H54 (cell line): ENCODE results near the gene KCNIP1.

Source experiments
- DNase-seq: peaks from one replicate; pipeline ENCODE4 v3.0.0; 2011; ENCODE audit warnings: low spot score, mixed read lengths; ENCODE audit not compliant: insufficient read length
- FAIRE-seq: peaks from 3 replicates; lab custom pipeline; 2011; peaks lifted over from hg19 to GRCh38; lab: Jason Lieb, UNC
- POLR2A ChIP-seq: IDR thresholded peaks from 2 replicates; pipeline ENCODE4 v1.6.1; 2011; ENCODE audit warnings: low read depth, mild to moderate bottlenecking, low read length

KCNIP1 gene

GRCh38 chr5:170636801-170637477, 133.1 kb downstream of the KCNIP1 start:
- FAIRE-seq (no peak), DNase-seq (no peak)
- TF ChIP-seq POLR2A: no peak

GRCh38 chr5:170638051-170638450, 134.2 kb downstream of the KCNIP1 start:
- no peak for DNase-seq
- no peak for TF ChIP-seq POLR2A
- FAIRE-seq: no peak

GRCh38 chr5:170638454-170639220, 134.8 kb downstream of the KCNIP1 start:
- DNase-seq (peak; percentile 76), FAIRE-seq (no peak)
- no peak for TF ChIP-seq POLR2A

DNA sequence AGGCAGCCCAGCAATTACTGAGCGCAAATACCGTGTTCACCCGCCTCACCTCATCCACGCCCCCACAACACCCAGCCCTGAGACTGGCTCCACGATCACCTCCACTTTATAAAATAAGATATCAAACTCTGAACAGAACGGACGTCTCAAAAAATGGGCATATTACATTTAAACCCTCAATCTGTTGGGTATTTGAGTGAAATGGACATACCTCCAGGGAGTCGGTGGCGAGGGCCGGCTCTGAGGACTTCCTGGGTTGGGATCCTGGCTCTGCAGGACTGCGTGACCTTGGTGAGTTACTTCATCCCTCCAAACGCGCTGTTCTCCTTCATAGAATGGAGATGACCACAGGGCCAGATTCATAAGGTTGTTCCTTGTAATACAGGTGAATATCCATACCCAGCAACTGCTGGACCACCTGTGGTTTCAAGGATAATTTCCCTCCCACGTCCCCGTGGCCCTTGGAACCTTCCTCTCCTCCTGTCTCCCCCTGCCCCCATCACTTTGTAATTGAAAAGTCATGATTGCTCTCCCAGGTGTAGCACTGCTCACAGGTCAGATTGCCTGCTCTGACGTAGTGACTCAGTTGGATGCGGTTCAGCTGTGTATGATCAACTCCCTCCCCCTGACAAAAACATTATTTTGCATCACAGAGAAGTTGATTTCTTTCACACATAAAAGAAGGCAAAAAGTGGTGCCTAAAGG, 135.6 kb downstream of the KCNIP1 start:
- no peak for TF ChIP-seq POLR2A
- FAIRE-seq: no peak
- no peak for DNase-seq

DNA sequence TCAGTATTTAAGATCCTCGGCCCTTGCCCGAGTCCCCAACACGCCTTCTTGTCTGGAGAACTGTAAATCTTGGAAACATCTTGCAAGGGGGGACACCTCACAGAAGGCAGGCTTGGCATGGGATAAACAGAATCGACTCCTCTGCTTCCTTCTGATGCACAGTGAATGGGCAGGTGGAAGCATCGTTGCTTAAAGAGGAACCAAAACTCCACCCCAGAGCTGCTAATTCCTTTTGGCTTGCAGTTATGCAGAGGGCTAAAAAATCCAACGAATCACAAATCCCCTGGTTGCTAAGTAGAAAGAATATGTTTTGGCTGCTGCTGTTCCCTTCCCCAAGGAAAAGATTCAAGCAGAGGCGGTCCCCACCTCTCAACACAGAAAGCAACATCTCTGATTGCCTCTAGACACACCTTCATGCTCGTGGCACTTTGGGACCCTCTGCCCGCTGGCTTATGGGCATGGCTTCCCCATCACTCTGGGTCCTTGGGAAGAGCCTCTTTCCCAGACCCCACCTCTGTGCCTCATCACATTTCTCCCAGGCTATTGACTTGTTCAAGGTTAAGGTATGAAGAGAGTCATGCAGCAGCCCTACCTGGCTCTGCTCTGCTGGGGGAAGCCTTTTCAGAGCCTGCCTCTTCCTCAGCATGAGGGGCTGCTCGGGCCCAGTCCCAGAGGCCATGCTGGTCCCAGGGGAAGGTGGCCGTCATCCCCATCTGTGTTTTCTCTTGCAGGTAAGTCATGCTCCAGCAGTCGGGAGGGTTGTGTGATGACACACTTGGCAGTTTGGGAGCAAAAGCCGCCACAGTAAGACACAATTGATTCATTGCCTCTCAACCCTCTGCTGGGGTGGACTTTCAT, 137.1 kb downstream of the KCNIP1 start:
- DNase-seq (no peak), FAIRE-seq (no peak)
- no peak for TF ChIP-seq POLR2A

DNA sequence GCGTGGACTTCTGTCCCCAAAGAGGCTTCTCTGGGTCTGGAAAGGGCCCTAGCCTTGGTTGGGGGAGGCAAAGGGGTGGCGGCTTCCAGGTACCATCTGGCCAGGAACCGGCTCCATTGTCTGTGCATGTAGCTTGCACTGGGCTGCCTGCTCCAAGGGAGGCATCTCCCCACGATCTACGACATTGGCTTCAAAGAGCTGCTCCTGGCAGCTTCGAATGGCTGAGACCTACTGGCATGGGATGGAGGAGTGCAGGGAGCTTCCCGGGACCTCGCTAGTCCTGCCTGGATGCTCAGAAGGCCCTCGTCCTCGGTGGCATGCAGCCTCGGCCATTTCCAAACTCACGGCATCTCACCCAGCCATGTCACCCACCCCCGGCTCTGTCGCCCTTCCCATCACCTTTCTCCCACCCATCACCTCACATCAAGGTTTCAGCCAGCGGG, 137.8 kb downstream of the KCNIP1 start:
- no peak for FAIRE-seq
- DNase-seq: no peak
- no peak for TF ChIP-seq POLR2A

- DNase-seq (no peak), FAIRE-seq (no peak)
- no peak for TF ChIP-seq POLR2A
Measured at GRCh38 chr5:170642066-170642735, 138.4 kb downstream of the KCNIP1 start.

DNA sequence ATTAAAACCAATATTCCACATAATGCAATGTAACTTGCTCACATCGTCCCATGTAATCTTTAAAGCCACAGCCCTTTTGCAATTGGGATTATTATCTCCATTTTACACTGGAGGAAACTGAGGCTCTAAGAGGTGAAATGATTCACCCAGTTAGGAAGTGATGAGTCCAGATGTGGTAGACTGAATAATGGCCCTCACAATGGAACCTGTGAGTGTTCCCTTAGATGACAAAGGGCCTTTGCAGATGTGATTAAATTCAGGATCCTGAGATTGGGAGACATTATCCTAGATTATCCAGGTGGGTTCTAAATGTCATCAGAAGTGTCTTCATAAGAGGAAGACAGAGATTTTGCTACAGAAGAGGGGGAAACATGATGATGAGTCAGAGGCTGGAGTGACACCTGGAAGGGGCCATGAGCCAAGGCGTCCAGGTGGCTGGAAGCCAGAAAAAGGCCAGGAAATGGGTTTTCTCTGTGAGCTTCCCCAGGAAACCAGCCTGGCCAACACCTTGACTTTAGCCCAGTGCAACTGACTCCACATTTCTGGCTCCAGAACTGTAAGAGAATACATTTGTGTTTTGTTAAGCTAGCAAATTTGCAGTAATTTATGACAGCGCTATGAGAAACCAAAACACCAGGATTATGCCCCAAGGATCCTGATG, 139.1 kb downstream of the KCNIP1 start:
- FAIRE-seq: no peak
- no peak for TF ChIP-seq POLR2A
- DNase-seq: no peak

DNA sequence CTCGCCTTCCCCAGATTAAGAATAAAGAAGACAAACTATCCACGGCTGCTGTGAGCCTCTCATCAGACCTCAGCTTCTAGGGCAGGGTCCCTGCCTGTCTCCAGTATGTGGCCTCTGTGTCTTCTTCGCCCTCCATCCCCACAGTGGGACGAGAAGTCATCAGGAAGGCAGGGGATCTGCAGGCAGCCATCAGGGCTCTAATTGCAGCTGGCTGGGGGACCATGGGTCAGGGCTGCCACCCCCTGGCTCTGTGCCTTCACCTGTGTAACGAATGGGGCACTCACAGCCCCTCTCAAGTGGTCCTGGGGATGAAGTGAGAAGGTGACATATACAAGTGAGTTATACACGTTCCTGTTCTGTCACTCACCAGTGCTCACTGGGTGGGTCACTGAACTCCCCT, 139.8 kb downstream of the KCNIP1 start:
- FAIRE-seq (no peak), DNase-seq (no peak)
- TF ChIP-seq POLR2A: no peak

GRCh38 chr5:170644501-170644900, 140.7 kb downstream of the KCNIP1 start:
- no peak for TF ChIP-seq POLR2A
- no peak for FAIRE-seq
- no peak for DNase-seq

- DNase-seq (no peak), FAIRE-seq (no peak)
- TF ChIP-seq POLR2A: no peak
Measured at GRCh38 chr5:170648541-170648940, 144.7 kb downstream of the KCNIP1 start.

DNA sequence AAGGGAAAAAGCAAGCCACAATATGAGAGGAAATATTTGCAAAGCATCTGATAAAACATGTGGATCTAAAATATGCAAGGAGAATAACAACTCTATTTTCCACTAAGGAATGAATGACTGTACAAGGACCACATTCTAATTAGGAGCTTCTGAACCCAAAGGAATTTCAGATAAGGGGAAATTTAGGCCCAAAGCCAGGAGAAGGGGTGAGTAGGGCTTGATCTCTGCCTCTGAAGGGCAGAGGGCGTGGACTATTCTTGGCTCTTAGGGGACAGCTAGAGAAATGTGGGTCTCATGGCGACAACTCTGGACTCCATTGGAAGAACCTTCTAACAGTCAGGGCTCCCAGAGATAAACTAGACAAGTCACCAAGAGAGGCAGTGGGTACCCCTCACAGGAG, 147.0 kb downstream of the KCNIP1 start:
- FAIRE-seq: no peak
- DNase-seq: no peak
- TF ChIP-seq POLR2A: no peak
